Subcutaneous adipose tissue (tissue), 4 donors: ENCODE measurements around the gene PRDM5. TPM values are rescaled to one million over a fixed set of nuclear protein-coding genes. Genes with fewer than 3 reads are reported as not detected.

Experiments used
- total RNA-seq, 4 donors: library from RNA; depleted of rRNA; stranded (reverse); fragments of >200 nt; gene quantifications; one replicate each; pipeline ENCODE4 v1.1.0, GENCODE V29; 2016
- TF ChIP-seq, protein P1 (sequence below): fragments of 450-650 bp; IDR thresholded peaks from one replicate; pipeline ENCODE4 v1.5.1; 2016; ENCODE audit warnings: low read depth, mild to moderate bottlenecking, control low read depth, antibody characterized with exemption, moderate library complexity

Gene PRDM5
- total RNA-seq, 4 donors from 2014 or later, result 7.3 to 15.4 (median 11.1) TPM

DNA sequence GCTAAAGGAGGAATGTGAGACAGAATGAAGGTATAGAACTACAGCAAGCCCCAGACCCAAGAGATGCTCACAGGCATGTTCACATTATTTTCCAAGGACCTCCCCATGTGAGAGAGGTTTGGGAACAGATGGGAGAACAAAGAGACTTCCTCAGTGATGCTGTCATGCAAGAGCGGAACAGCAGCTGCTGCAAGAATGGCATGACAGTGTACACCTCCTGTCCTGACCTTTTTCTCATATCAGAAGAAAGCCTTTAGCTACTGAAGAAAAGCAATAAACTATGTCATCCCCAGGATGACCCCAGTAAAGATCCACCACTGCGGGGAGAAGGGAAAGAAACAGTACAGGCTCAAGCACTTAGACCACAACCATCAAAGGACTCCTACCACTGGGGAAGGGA, 7.2 kb downstream of the PRDM5 start:
- TF ChIP-seq, protein P1, sequence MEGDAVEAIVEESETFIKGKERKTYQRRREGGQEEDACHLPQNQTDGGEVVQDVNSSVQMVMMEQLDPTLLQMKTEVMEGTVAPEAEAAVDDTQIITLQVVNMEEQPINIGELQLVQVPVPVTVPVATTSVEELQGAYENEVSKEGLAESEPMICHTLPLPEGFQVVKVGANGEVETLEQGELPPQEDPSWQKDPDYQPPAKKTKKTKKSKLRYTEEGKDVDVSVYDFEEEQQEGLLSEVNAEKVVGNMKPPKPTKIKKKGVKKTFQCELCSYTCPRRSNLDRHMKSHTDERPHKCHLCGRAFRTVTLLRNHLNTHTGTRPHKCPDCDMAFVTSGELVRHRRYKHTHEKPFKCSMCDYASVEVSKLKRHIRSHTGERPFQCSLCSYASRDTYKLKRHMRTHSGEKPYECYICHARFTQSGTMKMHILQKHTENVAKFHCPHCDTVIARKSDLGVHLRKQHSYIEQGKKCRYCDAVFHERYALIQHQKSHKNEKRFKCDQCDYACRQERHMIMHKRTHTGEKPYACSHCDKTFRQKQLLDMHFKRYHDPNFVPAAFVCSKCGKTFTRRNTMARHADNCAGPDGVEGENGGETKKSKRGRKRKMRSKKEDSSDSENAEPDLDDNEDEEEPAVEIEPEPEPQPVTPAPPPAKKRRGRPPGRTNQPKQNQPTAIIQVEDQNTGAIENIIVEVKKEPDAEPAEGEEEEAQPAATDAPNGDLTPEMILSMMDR, result no peak

DNA sequence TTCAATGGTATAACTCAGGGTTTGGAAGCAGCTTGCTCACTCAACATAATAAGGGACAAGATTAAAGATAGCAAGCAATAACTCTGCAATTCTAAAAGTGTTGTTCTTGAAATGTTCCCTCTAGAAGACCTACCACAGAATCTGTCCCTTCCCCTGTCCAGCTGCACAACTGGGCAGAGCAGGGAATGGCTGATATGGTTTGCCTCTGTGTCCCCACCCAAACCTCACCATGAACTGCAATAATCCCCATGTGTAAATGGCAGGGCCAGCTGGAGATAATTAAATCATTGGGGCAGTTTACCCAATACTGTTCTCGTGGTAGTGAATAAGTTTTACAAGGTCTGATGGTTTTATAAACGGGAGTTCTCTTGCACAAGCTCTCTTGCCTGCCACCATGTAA, 19.1 kb downstream of the PRDM5 start:
- TF ChIP-seq, protein P1, result no peak

DNA sequence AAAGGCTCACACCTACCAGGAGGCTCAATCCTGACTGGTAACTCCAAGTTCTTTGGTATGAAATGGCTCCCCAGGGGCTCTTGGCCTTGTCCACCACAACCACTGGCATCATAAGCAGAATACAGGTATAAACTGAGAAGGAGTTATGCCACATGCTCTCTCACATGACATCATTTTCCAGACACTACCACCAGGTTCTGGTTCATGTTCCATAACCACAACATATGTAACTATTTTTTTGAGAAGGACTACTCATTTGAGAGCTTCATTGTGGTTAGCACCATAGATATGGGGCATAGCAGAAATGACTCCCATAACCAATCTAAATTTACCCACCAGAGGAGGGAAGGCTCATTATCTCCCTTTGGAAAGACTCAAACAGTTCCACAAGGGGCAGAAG, 19.6 kb downstream of the PRDM5 start:
- TF ChIP-seq, protein P1, result no peak

DNA sequence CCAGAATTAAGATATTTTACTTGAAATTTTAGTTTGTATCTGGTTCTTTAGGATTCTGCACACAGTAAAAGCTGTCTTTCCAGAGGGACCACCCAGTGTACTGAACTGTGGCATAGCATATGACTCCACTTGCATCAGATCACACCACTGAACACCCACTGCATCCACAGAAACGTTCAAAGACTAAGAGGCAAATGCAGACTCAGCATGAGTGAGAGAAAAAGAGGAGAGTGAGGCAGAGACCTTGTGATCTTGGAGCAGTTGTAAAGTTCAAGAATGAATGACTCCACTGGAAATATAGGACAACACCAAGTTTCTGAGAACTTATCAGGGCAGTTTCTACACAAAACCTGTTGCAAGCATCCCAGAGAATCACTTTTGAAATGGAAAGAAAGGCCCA, 20.8 kb downstream of the PRDM5 start:
- TF ChIP-seq, protein P1, result no peak

DNA sequence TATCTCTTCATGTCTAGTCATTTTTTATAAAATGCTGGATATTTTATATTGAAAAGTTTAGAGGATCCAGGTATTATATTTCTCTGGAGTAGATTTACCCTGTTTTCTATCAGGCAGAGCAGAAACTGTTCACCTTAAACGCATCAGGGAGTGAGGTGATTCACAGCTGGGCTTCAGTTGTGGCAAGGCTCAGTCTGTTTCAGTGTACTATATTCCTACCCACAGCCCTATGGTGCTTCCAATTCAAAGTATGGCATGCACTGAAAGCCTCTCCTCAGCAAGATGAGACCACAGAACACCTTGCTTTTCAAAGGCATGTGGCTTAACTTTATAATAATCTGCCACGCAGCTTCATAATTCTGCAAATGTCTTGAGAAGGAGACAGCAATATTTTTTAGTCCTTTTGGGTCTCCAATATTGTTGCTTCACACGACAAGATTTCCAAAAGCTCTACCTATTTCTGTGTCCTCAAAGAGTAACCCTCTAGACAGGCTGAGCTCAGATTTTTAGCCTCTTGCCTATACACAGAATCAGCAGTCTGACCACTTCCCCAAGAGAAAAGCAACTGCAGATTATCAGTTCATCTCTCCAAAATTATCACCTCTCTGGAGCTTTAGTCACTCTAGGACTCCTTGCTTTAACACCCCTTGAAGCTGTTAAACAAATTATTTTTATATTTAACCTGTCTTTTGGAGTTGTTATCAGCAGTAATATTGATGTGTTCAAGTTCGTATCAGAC, 24.4 kb downstream of the PRDM5 start:
- TF ChIP-seq, protein P1, result no peak

DNA sequence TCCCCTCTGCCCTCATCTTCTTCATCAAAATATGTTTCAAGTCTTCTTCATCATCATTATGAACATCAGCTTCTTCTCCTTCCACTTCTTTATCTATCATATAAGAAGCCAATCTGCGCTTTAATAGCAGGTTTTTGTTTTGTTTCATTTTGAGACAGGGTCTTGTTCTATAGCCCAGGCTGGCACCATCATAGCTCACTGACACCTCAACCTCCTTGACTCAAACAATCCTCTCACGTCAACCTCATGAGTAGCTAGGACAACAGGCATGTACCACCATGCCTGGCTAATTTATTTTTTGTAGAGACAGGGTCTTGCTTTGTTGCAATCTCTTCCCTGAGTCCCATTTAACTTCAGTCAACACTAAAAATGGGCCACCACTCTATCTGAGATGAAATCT, 27.0 kb downstream of the PRDM5 start:
- TF ChIP-seq, protein P1, result no peak

DNA sequence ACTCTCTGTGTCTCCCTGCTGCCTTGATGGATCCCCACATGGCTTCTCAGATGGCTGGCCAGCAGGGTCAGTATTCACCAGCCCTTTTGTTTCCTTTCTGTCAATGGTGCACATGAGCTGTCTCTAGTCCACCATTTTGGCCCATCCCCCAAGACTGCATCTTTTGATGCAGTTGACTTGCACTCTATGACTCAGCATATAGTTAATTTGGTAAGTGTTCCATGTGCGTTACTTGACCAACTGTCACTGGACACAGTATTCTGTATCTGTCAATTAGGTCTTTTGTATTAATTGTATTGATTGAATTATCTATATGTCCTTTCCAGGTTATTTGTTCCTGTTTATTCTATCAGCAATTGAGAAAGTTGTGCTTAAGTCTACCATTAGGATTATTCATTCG, 29.2 kb downstream of the PRDM5 start:
- TF ChIP-seq, protein P1, result no peak
